HEK293T (cell line): ENCODE data around the gene GPRASP2.

Source experiments
- CTCF ChIA-PET: fragments of 350-600 bp; formaldehyde crosslinking; extraction: SDS; loops from one replicate; lab custom pipeline; 2021; ENCODE audit warnings: antibody characterized with exemption, inconsistent platforms; lab: Yijun Ruan, JAX
- POLR2A ChIA-PET: fragments of 350-600 bp; formaldehyde crosslinking; extraction: SDS; loops from one replicate; lab custom pipeline; 2020; ENCODE audit warnings: antibody characterized with exemption, inconsistent platforms; lab: Yijun Ruan, JAX
- DNase-seq: peaks from one replicate; pipeline ENCODE4 v3.0.0; 2012; ENCODE audit warnings: mixed read lengths; ENCODE audit errors: extremely low spot score
- ARNT ChIP-seq: fragments of 450-650 bp; IDR thresholded peaks from 2 replicates; pipeline ENCODE4 v1.6.1; 2017; ENCODE audit warnings: mild to moderate bottlenecking
- BHLHE40 ChIP-seq: fragments of 450-650 bp; IDR thresholded peaks from 2 replicates; pipeline ENCODE4 v1.6.1; 2016; ENCODE audit warnings: mild to moderate bottlenecking, moderate library complexity, borderline replicate concordance
- CTBP1 ChIP-seq: fragments of 450-650 bp; IDR thresholded peaks from 2 replicates; pipeline ENCODE4 v1.6.1; 2016; ENCODE audit warnings: borderline replicate concordance
- ELF4 ChIP-seq: fragments of 450-650 bp; IDR thresholded peaks from 2 replicates; pipeline ENCODE4 v1.6.1; 2017; ENCODE audit warnings: antibody characterized with exemption
- FOXA1 ChIP-seq: fragments of 450-650 bp; IDR thresholded peaks from 2 replicates; pipeline ENCODE4 v1.6.1; 2016; ENCODE audit warnings: mild to moderate bottlenecking
- FOXK2 ChIP-seq: fragments of 450-650 bp; IDR thresholded peaks from 2 replicates; pipeline ENCODE4 v1.6.1; 2016; ENCODE audit warnings: mild to moderate bottlenecking
- FOXM1 ChIP-seq: fragments of 450-650 bp; IDR thresholded peaks from 2 replicates; pipeline ENCODE4 v1.6.1; 2017; ENCODE audit warnings: mild to moderate bottlenecking, borderline replicate concordance
- HDGF ChIP-seq: fragments of 450-650 bp; IDR thresholded peaks from 2 replicates; pipeline ENCODE4 v1.6.1; 2017; ENCODE audit warnings: antibody characterized with exemption, borderline replicate concordance
- L3MBTL2 ChIP-seq: fragments of 450-650 bp; conservative IDR thresholded peaks from 2 replicates; pipeline ENCODE4 v1.6.1; 2016; ENCODE audit warnings: mild to moderate bottlenecking
- LEF1 ChIP-seq: fragments of 450-650 bp; IDR thresholded peaks from 2 replicates; pipeline ENCODE4 v1.6.1; 2017; ENCODE audit warnings: mild to moderate bottlenecking, borderline replicate concordance
- NFRKB ChIP-seq: fragments of 450-650 bp; IDR thresholded peaks from 2 replicates; pipeline ENCODE4 v1.6.1; 2016; ENCODE audit warnings: mild to moderate bottlenecking, moderate library complexity
- PKNOX1 ChIP-seq: fragments of 450-650 bp; IDR thresholded peaks from 2 replicates; pipeline ENCODE4 v1.6.1; 2016
- SP1 ChIP-seq: fragments of 450-650 bp; IDR thresholded peaks from 2 replicates; pipeline ENCODE4 v1.6.1; 2017
- SUZ12 ChIP-seq: fragments of 450-650 bp; IDR thresholded peaks from 2 replicates; pipeline ENCODE4 v1.6.1; 2016; ENCODE audit warnings: mild to moderate bottlenecking
- TARDBP ChIP-seq: fragments of 450-650 bp; IDR thresholded peaks from 2 replicates; pipeline ENCODE4 v1.6.1; 2016
- ZNF384 ChIP-seq: fragments of 450-650 bp; IDR thresholded peaks from 2 replicates; pipeline ENCODE4 v1.6.1; 2016

The GPRASP2 gene

GRCh38 chrX:102696306-102696705 lies 15.9 kb upstream of the GPRASP2 start:
- TF ChIP-seq CTBP1 (no peak), HDGF (no peak), FOXK2 (no peak), SUZ12 (no peak), NFRKB (no peak), ZNF384 (no peak), LEF1 (no peak), SP1 (no peak), ARNT (no peak), TARDBP (no peak), FOXA1 (no peak), PKNOX1 (no peak), ELF4 (no peak), L3MBTL2 (no peak), BHLHE40 (no peak), FOXM1 (no peak)
- no peak for DNase-seq
- POLR2A ChIA-PET = no interaction called here
- CTCF ChIA-PET = interaction anchor here (0.6 kb wide), 1 partner anchor 522 kb away, joined by 3 read pairs; no protein-coding TSS in a partner anchor

- no peak for TF ChIP-seq TARDBP
- no peak for TF ChIP-seq ARNT
- no peak for TF ChIP-seq LEF1
- no peak for TF ChIP-seq ZNF384
- no peak for TF ChIP-seq FOXA1
- no peak for TF ChIP-seq BHLHE40
- no peak for TF ChIP-seq FOXM1
- TF ChIP-seq SUZ12 = no peak
- ChIA-PET POLR2A (no interaction called here), CTCF (no interaction called here)
- no peak for DNase-seq
Observed at GRCh38 chrX:102697494-102697893, 14.8 kb upstream of the GPRASP2 start.

GRCh38 chrX:102708900-102709299 lies 3.3 kb upstream of the GPRASP2 start:
- no peak for DNase-seq
- ChIA-PET POLR2A (no interaction called here), CTCF (no interaction called here)

GRCh38 chrX:102711872-102712215 lies 404 bp upstream of the GPRASP2 start:
- no peak for DNase-seq
- TF ChIP-seq FOXK2 = no peak
- no peak for TF ChIP-seq BHLHE40
- no peak for TF ChIP-seq SP1
- no peak for TF ChIP-seq PKNOX1
- no peak for TF ChIP-seq FOXA1
- no peak for TF ChIP-seq ARNT
- no peak for TF ChIP-seq LEF1
- no peak for TF ChIP-seq ZNF384
- no peak for TF ChIP-seq ELF4
- no peak for TF ChIP-seq SUZ12
- TF ChIP-seq NFRKB = no peak
- TF ChIP-seq HDGF = no peak
- TF ChIP-seq L3MBTL2 = no peak
- TF ChIP-seq CTBP1 = no peak
- TF ChIP-seq FOXM1 = no peak
- no peak for TF ChIP-seq TARDBP
- POLR2A ChIA-PET = interaction anchor here (0.6 kb wide), 1 partner anchor 28 kb away, joined by 3 read pairs; no protein-coding TSS in a partner anchor
- CTCF ChIA-PET = no interaction called here

More at GRCh38 chrX:102708900-102709299, 3.3 kb upstream of the GPRASP2 start:
- TF ChIP-seq TARDBP (no peak), NFRKB (no peak), BHLHE40 (no peak), ARNT (no peak), FOXM1 (no peak), L3MBTL2 (no peak), PKNOX1 (no peak), LEF1 (no peak), ELF4 (no peak), SUZ12 (no peak), SP1 (no peak), FOXA1 (no peak), FOXK2 (no peak), HDGF (no peak), ZNF384 (no peak), CTBP1 (no peak)

GRCh38 chrX:102712981-102713625 lies 855 bp downstream of the GPRASP2 start:
- DNase-seq = peak; percentile 54
- no peak for TF ChIP-seq HDGF
- no peak for TF ChIP-seq SUZ12
- TF ChIP-seq NFRKB = no peak
- TF ChIP-seq SP1 = no peak
- CTCF ChIA-PET = no interaction called here
- POLR2A ChIA-PET = no interaction called here

- ChIA-PET POLR2A (no interaction called here), CTCF (no interaction called here)
- DNase-seq = no peak
- no peak for TF ChIP-seq SP1
- no peak for TF ChIP-seq TARDBP
- no peak for TF ChIP-seq SUZ12
- no peak for TF ChIP-seq PKNOX1
- TF ChIP-seq L3MBTL2 = no peak
- TF ChIP-seq ELF4 = no peak
- no peak for TF ChIP-seq FOXK2
- no peak for TF ChIP-seq LEF1
- no peak for TF ChIP-seq FOXM1
- TF ChIP-seq NFRKB = no peak
- TF ChIP-seq CTBP1 = no peak
- no peak for TF ChIP-seq FOXA1
- TF ChIP-seq ZNF384 = no peak
- TF ChIP-seq HDGF = no peak
- no peak for TF ChIP-seq ARNT
- no peak for TF ChIP-seq BHLHE40
Observed at GRCh38 chrX:102714994-102715393, 2.7 kb downstream of the GPRASP2 start.
